ENCODE data around the gene DESI2. TPM values are rescaled to one million over a fixed set of nuclear protein-coding genes. Genes with fewer than 3 reads are reported as not detected.

Gene DESI2
- total RNA-seq, 3 donors from 2014 or later, result 26.9 to 30.6 (median 29.7) TPM

GRCh38 chr1:244645414-244645813 is 7.5 kb upstream of the DESI2 start:
- Histone ChIP-seq H3K4me1 (ENCODE audit: low read depth) (no peaks in the 10 kb centered on the region), H3K4me3 (no peak overlapping the region), H3K36me3 (ENCODE audit: low read depth) (no peaks in the 10 kb centered on the region), H3K9me3 (no peaks in the 10 kb centered on the region)
- ATAC-seq (no peak), DNase-seq (no peak)
- intact Hi-C loops (cut with DNase I, micrococcal nuclease), result no loop called here
- no peak for TF ChIP-seq CTCF (IDR thresholded peaks at IDR 0.05)

GRCh38 chr1:244645890-244646289 is 7.0 kb upstream of the DESI2 start:
- ATAC-seq (no peak), DNase-seq (no peak)
- Histone ChIP-seq H3K4me3 (no peak overlapping the region), H3K36me3 (ENCODE audit: low read depth) (no peaks in the 10 kb centered on the region), H3K9me3 (no peaks in the 10 kb centered on the region), H3K4me1 (ENCODE audit: low read depth) (no peaks in the 10 kb centered on the region)
- intact Hi-C loops (cut with DNase I, micrococcal nuclease), result no loop called here
- TF ChIP-seq CTCF (IDR thresholded peaks at IDR 0.05), result no peak

- ATAC-seq (no peak), DNase-seq (no peak)
- no peaks in the 10 kb centered on the region for H3K4me1 ChIP-seq (ENCODE audit: low read depth)
- TF ChIP-seq CTCF (IDR thresholded peaks at IDR 0.05), result no peak
- H3K9me3 ChIP-seq, result no peaks in the 10 kb centered on the region
- H3K36me3 ChIP-seq (ENCODE audit: low read depth), result peaks cover 4% of the 10 kb centered on the region
- H3K4me3 ChIP-seq, result no peak overlapping the region
- intact Hi-C loops (cut with DNase I, micrococcal nuclease), result no loop called here
Measured at GRCh38 chr1:244647819-244648218, 5.1 kb upstream of the DESI2 start.

- ATAC-seq (no peak), DNase-seq (no peak)
- H3K9me3 ChIP-seq, result no peaks in the 10 kb centered on the region
- peaks cover 4% of the 10 kb centered on the region for H3K36me3 ChIP-seq (ENCODE audit: low read depth)
- TF ChIP-seq CTCF (IDR thresholded peaks at IDR 0.05), result no peak
- intact Hi-C loops (cut with DNase I, micrococcal nuclease), result no loop called here
- H3K4me1 ChIP-seq (ENCODE audit: low read depth), result peaks cover 29% of the 10 kb centered on the region
- H3K4me3 ChIP-seq, result peak overlapping the region; percentile 83
Measured at GRCh38 chr1:244651956-244652622, 837 bp upstream of the DESI2 start.

- Histone ChIP-seq H3K4me3 (peak overlapping the region; percentile 83), H3K36me3 (ENCODE audit: low read depth) (peaks cover 4% of the 10 kb centered on the region), H3K4me1 (ENCODE audit: low read depth) (peaks cover 32% of the 10 kb centered on the region), H3K9me3 (no peaks in the 10 kb centered on the region)
- ATAC-seq (no peak), DNase-seq (peak in 1 of 3 donors; percentile 22)
- intact Hi-C loops (cut with DNase I, micrococcal nuclease), result no loop called here
- no peak for TF ChIP-seq CTCF (IDR thresholded peaks at IDR 0.05)
Measured at GRCh38 chr1:244653439-244654107, 647 bp downstream of the DESI2 start.
